Neuronal stem cell (in vitro differentiated cells): Measurements from ENCODE around the gene TMEM203.

Experiments used
- DNase-seq: peaks from one replicate; pipeline ENCODE4 v3.0.0-alpha.2; 2013; ENCODE audit warnings: low spot score
- H2AFZ ChIP-seq: one replicate; pipeline ENCODE4 v1.6.1; 2013; ENCODE audit warnings: mild to moderate bottlenecking, low read length, inconsistent platforms
- H2AK5ac ChIP-seq: 2 replicates; pipeline ENCODE4 v1.6.1; 2013; ENCODE audit warnings: low read depth, mild to moderate bottlenecking, inconsistent platforms, low read length, moderate library complexity, mixed read lengths
- H2BK120ac ChIP-seq: 2 replicates; pipeline ENCODE4 v1.6.1; 2013; ENCODE audit warnings: low read depth, mild to moderate bottlenecking, inconsistent platforms, low read length, moderate library complexity, mixed read lengths
- H2BK12ac ChIP-seq: one replicate; pipeline ENCODE4 v1.6.1; 2013; ENCODE audit warnings: low read length, inconsistent platforms
- H2BK15ac ChIP-seq: 2 replicates; pipeline ENCODE4 v1.6.1; 2013; ENCODE audit warnings: mild to moderate bottlenecking, low read length, inconsistent platforms, mixed read lengths
- H2BK5ac ChIP-seq: one replicate; pipeline ENCODE4 v1.6.1; 2013; ENCODE audit warnings: inconsistent platforms, mild to moderate bottlenecking, low read length, moderate library complexity
- H3K14ac ChIP-seq: one replicate; pipeline ENCODE4 v1.6.1; 2013; ENCODE audit warnings: low read length, inconsistent platforms
- H3K18ac ChIP-seq: 2 replicates; pipeline ENCODE4 v1.6.1; 2013; ENCODE audit warnings: low read length, inconsistent platforms
- H3K23ac ChIP-seq: 2 replicates; pipeline ENCODE4 v1.6.1; 2013; ENCODE audit warnings: low read depth, mild to moderate bottlenecking, mixed read lengths, low read length, inconsistent platforms; ENCODE audit not compliant: poor library complexity
- H3K27ac ChIP-seq: replicated peaks from 3 replicates; pipeline ENCODE4 v1.5.1; 2013; ENCODE audit warnings: low read length, inconsistent platforms
- H3K27me3 ChIP-seq, 3 experiments: 2 replicates each; pipeline ENCODE4 v1.6.1; 2013; ENCODE audit warnings: low read length in 3 of 3, mild to moderate bottlenecking in 2 of 3, inconsistent platforms in 1 of 3, low read depth in 1 of 3, mixed read lengths in 1 of 3, moderate library complexity in 1 of 3; ENCODE audit not compliant: control insufficient read depth in 3 of 3, insufficient read depth in 3 of 3
- H3K36me3 ChIP-seq, 2 donors: replicated peaks in 1 of 2; 2 replicates each; pipeline ENCODE4 v1.6.1; 2013; ENCODE audit warnings: low read length in 2 of 2; ENCODE audit not compliant: control insufficient read depth in 2 of 2, insufficient read depth in 2 of 2
- H3K4ac ChIP-seq: 2 replicates; pipeline ENCODE4 v1.6.1; 2013; ENCODE audit warnings: inconsistent platforms, mild to moderate bottlenecking, low read length, moderate library complexity
- H3K4me1 ChIP-seq, 2 donors: 1 replicate in 1 of 2; 2 replicates in 1 of 2; pipeline ENCODE4 v1.6.1; 2013; ENCODE audit warnings: low read length in 2 of 2, low read depth in 1 of 2; ENCODE audit not compliant: control insufficient read depth in 2 of 2, insufficient read depth in 1 of 2
- H3K4me2 ChIP-seq: one replicate; pipeline ENCODE4 v1.6.1; 2013; ENCODE audit warnings: mild to moderate bottlenecking, low read length, inconsistent platforms; ENCODE audit not compliant: insufficient read depth, poor library complexity, severe bottlenecking
- H3K4me3 ChIP-seq, 2 donors: 2 replicates each; pipeline ENCODE4 v1.5.1; 2013; ENCODE audit warnings: low read length in 2 of 2, mild to moderate bottlenecking in 2 of 2, inconsistent platforms in 1 of 2, moderate library complexity in 1 of 2
- H3K79me1 ChIP-seq: one replicate; pipeline ENCODE4 v1.6.1; 2013; ENCODE audit warnings: low read depth, mild to moderate bottlenecking, inconsistent platforms, low read length, moderate library complexity
- H3K9ac ChIP-seq: one replicate; pipeline ENCODE4 v1.6.1; 2013; ENCODE audit warnings: mild to moderate bottlenecking, low read depth, low read length, inconsistent platforms; ENCODE audit not compliant: poor library complexity
- H3K9me3 ChIP-seq, 2 donors: replicated peaks in 1 of 2; 2 replicates each; pipeline versions ENCODE3 to v1.6.1; 2013; ENCODE audit warnings: low read length in 2 of 2, mild to moderate bottlenecking in 2 of 2, inconsistent platforms in 1 of 2, low read depth in 1 of 2, mixed read lengths in 1 of 2, moderate library complexity in 1 of 2; ENCODE audit not compliant: control insufficient read depth in 2 of 2, insufficient read depth in 1 of 2
- H4K8ac ChIP-seq: one replicate; pipeline ENCODE4 v1.6.1; 2013; ENCODE audit warnings: low read depth, mild to moderate bottlenecking, inconsistent platforms, low read length, moderate library complexity
- H4K91ac ChIP-seq: one replicate; pipeline ENCODE4 v1.6.1; 2013; ENCODE audit warnings: low read length, low read depth, mild to moderate bottlenecking, inconsistent platforms; ENCODE audit not compliant: poor library complexity
- WGBS, 2 donors: extraction: QIAGEN DNeasy Blood & Tissue Kit; methylation state at CpG; one replicate each; pipeline ENCODE4 v1.1.7; 2013; ENCODE audit warnings: missing lambda C conversion rate in 2 of 2, mixed read lengths in 1 of 2; ENCODE audit not compliant: insufficient read length in 2 of 2, insufficient replicate concordance in 1 of 2; ENCODE audit errors: extremely low coverage in 2 of 2; 5-methylcytosine and 5-hydroxymethylcytosine counted together

Gene TMEM203

DNA sequence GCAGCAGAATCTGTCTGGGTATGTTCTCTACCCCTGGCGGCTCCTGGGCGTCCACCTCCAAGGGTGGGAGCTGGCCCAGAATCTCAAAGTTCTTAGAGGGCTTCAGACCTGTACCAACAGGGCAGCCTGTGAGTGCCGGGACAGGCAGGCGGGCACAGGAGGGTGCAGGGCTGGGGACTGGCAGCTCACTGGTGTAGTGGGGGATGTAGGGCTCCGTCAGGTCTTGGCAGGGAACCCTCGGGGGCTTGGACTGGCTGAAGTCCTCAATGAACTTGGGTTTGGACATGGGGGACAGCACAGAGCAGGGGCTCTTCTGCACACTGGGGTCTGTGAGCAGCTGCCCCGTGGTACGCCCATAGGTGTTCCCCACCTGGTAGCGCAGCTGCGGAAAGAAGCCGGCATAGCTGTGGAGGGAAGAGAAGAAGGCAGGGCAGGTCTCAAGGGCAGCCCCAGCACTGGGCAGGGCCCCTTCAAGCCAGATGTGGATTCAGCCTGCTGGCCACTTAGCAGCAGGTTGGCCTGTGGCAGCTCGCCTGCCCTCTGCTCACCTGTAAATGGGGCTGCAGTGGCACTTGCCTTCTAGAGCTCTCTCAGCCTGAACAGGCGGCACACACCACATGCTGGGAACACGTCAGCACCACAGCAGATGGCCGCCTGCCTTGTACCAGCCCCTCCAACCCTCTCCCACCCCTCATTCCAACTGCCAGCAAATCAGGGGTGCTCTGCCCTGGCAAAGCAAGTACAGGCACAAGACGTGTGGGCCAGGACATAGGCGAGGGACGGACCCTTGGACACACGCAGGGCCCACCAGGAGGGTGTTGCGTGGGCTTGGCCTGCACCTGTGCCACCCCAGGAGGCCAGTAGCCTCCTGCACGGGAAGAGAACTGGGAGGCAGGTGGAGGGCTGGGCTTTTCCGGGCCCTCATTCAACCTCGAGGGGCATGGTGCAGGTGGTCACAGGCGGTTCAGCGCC, 40.3 kb upstream of the TMEM203 start:
- Histone ChIP-seq H3K23ac (peak overlapping the region; percentile 75), H4K8ac (no peak overlapping the region), H3K27me3 (peaks cover 0 to 2% (median 0%) of the 10 kb centered on the region in 3 experiments), H2BK120ac (peak overlapping the region; percentile 74), H3K4me3 (peak overlapping the region in 1 of 2 donors; percentile 35), H2BK15ac (no peak overlapping the region), H3K18ac (peak overlapping the region; percentile 27), H4K91ac (no peak overlapping the region), H2BK5ac (no peak overlapping the region), H2AK5ac (peak overlapping the region; percentile 61), H3K27ac (no peak overlapping the region), H3K36me3 (peaks cover 19 to 27% of the 10 kb centered on the region in 2 donors), H3K9ac (peak overlapping the region; percentile 12), H3K79me1 (peaks cover 17% of the 10 kb centered on the region), H3K4me2 (no peak overlapping the region), H3K4ac (no peak overlapping the region), H3K14ac (peak overlapping the region; percentile 63), H3K4me1 (peaks cover 15 to 25% of the 10 kb centered on the region in 2 donors), H3K9me3 (no peaks in the 10 kb centered on the region), H2BK12ac (peak overlapping the region; percentile 63), H2AFZ (no peak overlapping the region)
- DNase-seq: no peak
- WGBS, 2 donors: no CpG with 5 or more reads among the region's 25 CpGs

DNA sequence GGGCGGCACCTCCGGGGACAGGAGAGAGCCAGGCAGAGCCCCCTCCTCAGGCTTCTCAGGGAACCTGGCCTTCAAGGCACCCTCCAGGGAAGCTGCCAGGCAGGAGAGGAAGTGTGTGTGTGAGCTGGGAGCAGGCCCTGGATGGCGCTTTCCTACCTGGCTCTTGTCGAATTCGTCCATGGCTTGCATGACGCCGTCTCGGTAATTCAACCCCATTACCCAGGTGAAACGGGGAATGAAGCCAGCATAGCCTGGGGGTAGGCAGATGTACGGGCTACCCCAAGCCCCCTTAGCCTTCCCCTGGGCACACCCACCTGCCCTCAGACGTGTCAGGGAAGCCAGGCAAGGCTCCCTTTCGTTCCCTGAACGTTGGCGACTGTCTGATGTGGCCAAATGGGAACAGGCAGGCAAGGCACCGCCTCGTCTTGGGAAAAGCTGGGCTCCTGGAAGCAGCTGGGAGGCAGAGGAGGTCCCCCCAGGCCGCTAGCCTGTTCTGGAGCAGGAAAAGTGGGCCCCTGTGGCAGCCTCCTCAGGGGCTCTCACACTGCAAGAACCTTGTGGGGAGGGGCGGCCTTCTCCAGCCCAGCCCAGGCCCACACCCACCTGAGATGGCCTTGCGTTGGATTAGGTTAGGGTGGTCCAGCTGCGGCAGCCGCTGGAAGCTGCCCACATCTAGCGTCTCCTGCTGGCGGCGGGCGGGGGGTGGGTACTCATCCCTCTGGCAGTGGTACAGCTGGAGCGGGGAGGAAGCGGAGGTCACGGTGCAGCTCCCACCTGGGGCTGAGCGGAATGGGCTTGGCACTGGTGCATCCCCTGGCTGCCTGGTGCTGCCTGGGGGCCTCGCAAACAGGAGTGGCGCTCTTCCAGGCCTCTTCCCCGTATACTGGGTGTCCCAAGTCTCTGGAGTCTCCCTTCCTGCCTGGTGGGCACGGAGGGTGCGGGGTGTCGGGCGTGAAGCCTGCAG, 39.3 kb upstream of the TMEM203 start:
- peaks cover 17% of the 10 kb centered on the region for H3K79me1 ChIP-seq
- peaks cover 0 to 2% (median 0%) of the 10 kb centered on the region in 3 experiments for H3K27me3 ChIP-seq
- no peak for DNase-seq
- peaks cover 19 to 27% of the 10 kb centered on the region in 2 donors for H3K36me3 ChIP-seq
- H3K14ac ChIP-seq: no peak overlapping the region
- no peak overlapping the region for H3K4me2 ChIP-seq
- H2AK5ac ChIP-seq: peak overlapping the region; percentile 15
- no peaks in the 10 kb centered on the region for H3K9me3 ChIP-seq
- no peak overlapping the region for H3K9ac ChIP-seq
- no peak overlapping the region for H3K4me3 ChIP-seq
- H3K27ac ChIP-seq: no peak overlapping the region
- H4K91ac ChIP-seq: no peak overlapping the region
- no peak overlapping the region for H2BK5ac ChIP-seq
- H3K23ac ChIP-seq: peak overlapping the region; percentile 95
- no peak overlapping the region for H2AFZ ChIP-seq
- WGBS, 2 donors: no CpG with 5 or more reads among the region's 36 CpGs
- H3K4ac ChIP-seq: no peak overlapping the region
- H4K8ac ChIP-seq: no peak overlapping the region
- H2BK120ac ChIP-seq: no peak overlapping the region
- H3K18ac ChIP-seq: peak overlapping the region; percentile 15
- H2BK15ac ChIP-seq: no peak overlapping the region
- peaks cover 15 to 19% of the 10 kb centered on the region in 2 donors for H3K4me1 ChIP-seq
- no peak overlapping the region for H2BK12ac ChIP-seq

DNA sequence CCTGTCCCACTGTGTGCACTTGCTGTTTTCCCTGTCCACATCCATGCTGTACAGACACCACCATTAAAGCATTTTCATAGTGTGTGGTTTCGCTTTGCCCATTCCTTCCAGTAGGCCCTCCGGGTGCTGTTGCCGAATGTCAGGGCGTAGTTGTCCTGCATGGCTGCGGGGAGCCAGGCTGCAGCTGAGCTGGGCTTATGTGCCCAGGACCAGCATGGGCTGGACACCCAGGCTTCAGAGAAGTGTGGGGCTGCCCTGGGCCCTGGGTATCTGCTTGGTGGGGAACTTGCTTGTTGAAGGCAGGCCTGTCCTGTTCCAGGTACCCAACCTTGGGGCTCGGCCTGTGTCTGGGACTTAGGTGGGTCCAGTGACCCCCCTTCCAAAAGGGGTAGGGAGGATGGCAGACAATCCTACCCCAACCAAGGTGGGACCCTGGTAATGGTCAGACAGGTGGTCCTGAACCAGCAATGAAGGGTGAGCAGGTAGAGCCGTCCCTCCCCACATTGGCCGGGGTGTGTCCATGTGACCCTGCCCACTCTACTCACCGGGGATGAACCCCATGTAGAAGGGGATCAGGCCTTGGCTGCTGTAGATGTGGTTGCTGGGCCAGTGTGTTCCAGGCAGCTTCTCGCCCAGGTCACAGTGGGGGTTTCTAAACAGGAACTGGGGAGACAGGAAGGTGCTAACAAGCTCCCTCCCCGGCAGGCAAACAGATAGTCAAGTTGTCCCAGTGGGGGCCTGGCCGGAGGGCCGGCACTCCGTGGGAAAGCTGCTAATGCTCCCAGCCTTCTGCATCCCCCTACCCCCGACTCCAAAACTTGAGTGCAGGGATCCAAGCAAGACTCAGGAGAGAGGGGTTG, 38.4 kb upstream of the TMEM203 start:
- peaks cover 20% of the 10 kb centered on the region for H3K79me1 ChIP-seq
- DNase-seq: no peak
- H3K4me1 ChIP-seq: peaks cover 16 to 22% of the 10 kb centered on the region in 2 donors
- no peak overlapping the region for H2BK5ac ChIP-seq
- H4K91ac ChIP-seq: no peak overlapping the region
- H2BK12ac ChIP-seq: no peak overlapping the region
- H3K27me3 ChIP-seq: peaks cover 0 to 2% (median 0%) of the 10 kb centered on the region in 3 experiments
- peak overlapping the region in 1 of 2 donors; percentile 25 for H3K4me3 ChIP-seq
- H3K14ac ChIP-seq: no peak overlapping the region
- no CpG with 5 or more reads among the region's 15 CpGs for WGBS, 2 donors
- peak overlapping the region; percentile 15 for H2AK5ac ChIP-seq
- H3K4me2 ChIP-seq: peak overlapping the region; percentile 18
- H3K23ac ChIP-seq: peak overlapping the region; percentile 95
- no peak overlapping the region for H3K18ac ChIP-seq
- H3K27ac ChIP-seq: no peak overlapping the region
- H2AFZ ChIP-seq: no peak overlapping the region
- peaks cover 19 to 29% of the 10 kb centered on the region in 2 donors for H3K36me3 ChIP-seq
- H4K8ac ChIP-seq: no peak overlapping the region
- no peak overlapping the region for H2BK120ac ChIP-seq
- no peaks in the 10 kb centered on the region for H3K9me3 ChIP-seq
- peak overlapping the region; percentile 70 for H3K9ac ChIP-seq
- peak overlapping the region; percentile 49 for H2BK15ac ChIP-seq
- H3K4ac ChIP-seq: no peak overlapping the region
